Sigmoid colon (tissue), 7 donors: ENCODE data around the gene TNS1. TPM values are rescaled to one million over a fixed set of nuclear protein-coding genes. Genes with fewer than 3 reads are reported as not detected.

ENCODE experiments used
- DNase-seq: peaks from one replicate; pipeline ENCODE4 v3.0.0-alpha.2; 2019
- H3K27ac ChIP-seq, 4 donors: fragments of 200-600 bp; sonication (generic); one replicate each; pipeline ENCODE4 v1.5.1; 2016 to 2019; ENCODE audit warnings: mild to moderate bottlenecking in 1 of 4
- H3K27me3 ChIP-seq, 3 donors: fragments of 200-600 bp; sonication (generic); one replicate each; pipeline ENCODE4 v1.5.1; 2019; ENCODE audit warnings: mild to moderate bottlenecking in 1 of 3
- H3K36me3 ChIP-seq, 4 donors: fragments of 200-600 bp; sonication (generic); one replicate each; pipeline ENCODE4 v1.5.1; 2016 to 2019
- H3K4me1 ChIP-seq, 4 donors: fragments of 200-600 bp; sonication (generic); one replicate each; pipeline ENCODE4 v1.5.1; 2017 to 2019
- H3K4me3 ChIP-seq, 4 donors: fragments of 200-600 bp; sonication (generic); one replicate each; pipeline ENCODE4 v1.5.1; 2017 to 2019; ENCODE audit warnings: mild to moderate bottlenecking in 2 of 4, moderate library complexity in 1 of 4
- H3K9me3 ChIP-seq, 4 donors: fragments of 200-600 bp in 3 of 4; sonication (generic) in 3 of 4; one replicate each; pipeline versions ENCODE4 v1.5.1 to v1.6.1; 2013 to 2019
- EP300 ChIP-seq, 4 donors: sonication (generic); formaldehyde crosslinking; IDR thresholded peaks; one replicate each; pipeline ENCODE4 v1.6.1; 2017; ENCODE audit warnings: antibody characterized with exemption in 4 of 4
- POLR2A ChIP-seq, 2 donors: fragments of 450-650 bp; IDR thresholded peaks; one replicate each; pipeline ENCODE4 v1.6.1; 2016; ENCODE audit warnings: antibody characterized with exemption in 2 of 2, mild to moderate bottlenecking in 2 of 2, moderate library complexity in 2 of 2
- POLR2AphosphoS5 ChIP-seq, 4 donors: sonication (generic); formaldehyde crosslinking; IDR thresholded peaks; one replicate each; pipeline ENCODE4 v1.6.1; 2017; ENCODE audit warnings: antibody characterized with exemption in 4 of 4
- WGBS, 2 donors: extraction: QIAGEN DNeasy Blood & Tissue Kit; methylation state at CpG; one replicate each; pipeline ENCODE4 v1.1.7; 2013; 5-methylcytosine and 5-hydroxymethylcytosine counted together
- intact Hi-C: fragments of 100-400 bp; cut with DNase I; formaldehyde crosslinking; loops from one replicate; pipeline ENCODE4 v1.15.1; 2023
- polyA plus RNA-seq, 3 donors: library from polyadenylated mRNA; stranded (reverse); fragments of 200-250 nt; gene quantifications; one replicate each; pipeline ENCODE4 v1.2.3, GENCODE V29; 2013
- total RNA-seq, 4 donors: library from RNA; depleted of rRNA; stranded (reverse); fragments of >200 nt; gene quantifications; one replicate each; pipeline ENCODE4 v1.1.0, GENCODE V29; 2016
- TF ChIP-seq, protein P1 (sequence below), 4 experiments: fragments of 450-650 bp in 3 of 4; fragments of 200-600 bp in 1 of 4; IDR thresholded peaks; one replicate each; pipeline ENCODE4 v1.5.1; 2016 to 2019; ENCODE audit warnings: antibody characterized with exemption in 4 of 4, mild to moderate bottlenecking in 3 of 4, moderate library complexity in 2 of 4
- donor health status: healthy with polysubstance abuse.
- donor health status: Bipolar disorder and iron deficiency.
- donor health status: healthy.

Gene TNS1
- total and polyA plus RNA-seq, 7 donors, result 3.7 to 1,607 (median 444) TPM

DNA sequence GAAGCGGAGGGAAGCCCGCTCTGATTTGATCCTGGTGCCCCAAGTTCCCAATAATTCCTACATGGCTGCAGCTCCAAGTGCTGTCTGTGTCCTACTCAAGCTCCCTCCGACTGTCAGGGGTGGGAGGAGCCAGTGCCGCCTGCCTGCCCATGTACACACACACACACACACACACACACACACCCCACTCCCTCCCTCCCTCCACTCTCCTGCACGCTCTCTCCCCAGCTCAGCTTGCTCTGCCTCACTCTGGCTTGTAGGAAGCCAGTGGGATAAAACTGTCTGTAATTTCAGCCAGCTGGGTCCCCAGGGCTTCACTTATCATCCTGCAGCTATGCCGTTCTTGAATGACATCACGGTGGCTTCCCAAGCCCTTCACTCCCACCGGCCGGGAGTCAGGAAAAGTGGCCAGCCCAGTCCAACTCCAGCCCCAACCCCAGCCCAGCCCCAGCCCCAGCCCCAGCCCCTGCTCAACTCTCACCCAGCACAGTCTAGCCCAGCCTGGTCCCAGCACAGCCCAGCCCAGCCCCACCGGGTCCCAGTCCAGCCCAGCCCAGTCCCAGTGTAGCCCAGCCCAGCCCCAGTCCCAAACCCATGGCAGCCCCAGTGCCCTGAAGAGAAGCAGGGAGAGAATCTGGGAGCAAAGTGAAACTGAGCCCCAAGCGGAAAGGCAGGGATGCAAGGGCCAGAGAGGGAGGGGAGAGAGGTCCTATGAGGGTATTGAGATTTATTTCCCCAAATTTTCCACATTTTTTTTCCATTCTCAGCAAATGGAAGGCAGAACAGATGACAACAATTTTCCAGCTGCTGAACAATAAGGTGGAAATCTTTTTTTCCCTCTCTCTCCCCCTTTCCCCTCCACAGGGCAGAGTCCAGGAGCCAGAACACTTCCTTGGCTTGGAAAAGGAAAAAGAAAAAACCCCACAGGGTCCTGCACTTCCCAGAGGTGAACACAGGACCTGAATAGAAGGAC is 144.0 kb downstream of the TNS1 start:
- intact Hi-C loops, result no loop called here
- TF ChIP-seq EP300 (IDR thresholded peaks at IDR 0.05) (no peak), POLR2A (IDR thresholded peaks at IDR 0.05) (peak in 1 of 2 donors; percentile 24), POLR2AphosphoS5 (IDR thresholded peaks at IDR 0.05) (peak; percentile 14 to 79 (median 66))
- TF ChIP-seq, protein P1, sequence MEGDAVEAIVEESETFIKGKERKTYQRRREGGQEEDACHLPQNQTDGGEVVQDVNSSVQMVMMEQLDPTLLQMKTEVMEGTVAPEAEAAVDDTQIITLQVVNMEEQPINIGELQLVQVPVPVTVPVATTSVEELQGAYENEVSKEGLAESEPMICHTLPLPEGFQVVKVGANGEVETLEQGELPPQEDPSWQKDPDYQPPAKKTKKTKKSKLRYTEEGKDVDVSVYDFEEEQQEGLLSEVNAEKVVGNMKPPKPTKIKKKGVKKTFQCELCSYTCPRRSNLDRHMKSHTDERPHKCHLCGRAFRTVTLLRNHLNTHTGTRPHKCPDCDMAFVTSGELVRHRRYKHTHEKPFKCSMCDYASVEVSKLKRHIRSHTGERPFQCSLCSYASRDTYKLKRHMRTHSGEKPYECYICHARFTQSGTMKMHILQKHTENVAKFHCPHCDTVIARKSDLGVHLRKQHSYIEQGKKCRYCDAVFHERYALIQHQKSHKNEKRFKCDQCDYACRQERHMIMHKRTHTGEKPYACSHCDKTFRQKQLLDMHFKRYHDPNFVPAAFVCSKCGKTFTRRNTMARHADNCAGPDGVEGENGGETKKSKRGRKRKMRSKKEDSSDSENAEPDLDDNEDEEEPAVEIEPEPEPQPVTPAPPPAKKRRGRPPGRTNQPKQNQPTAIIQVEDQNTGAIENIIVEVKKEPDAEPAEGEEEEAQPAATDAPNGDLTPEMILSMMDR (IDR thresholded peaks at IDR 0.05), result no peak
- DNase-seq, result peak; percentile 94
- Histone ChIP-seq H3K27me3 (no peaks in the 10 kb centered on the region), H3K4me1 (peaks cover 0 to 100% (median 100%) of the 10 kb centered on the region in 4 donors), H3K27ac (peak overlapping the region; percentile 83 to 98 (median 92)), H3K4me3 (peak overlapping the region; percentile 21 to 38 (median 35)), H3K36me3 (peaks cover 37 to 87% (median 59%) of the 10 kb centered on the region in 4 donors), H3K9me3 (no peaks in the 10 kb centered on the region)
- 34 to 42% methylated on average over 11 of the region's 11 CpGs for WGBS, 2 donors

DNA sequence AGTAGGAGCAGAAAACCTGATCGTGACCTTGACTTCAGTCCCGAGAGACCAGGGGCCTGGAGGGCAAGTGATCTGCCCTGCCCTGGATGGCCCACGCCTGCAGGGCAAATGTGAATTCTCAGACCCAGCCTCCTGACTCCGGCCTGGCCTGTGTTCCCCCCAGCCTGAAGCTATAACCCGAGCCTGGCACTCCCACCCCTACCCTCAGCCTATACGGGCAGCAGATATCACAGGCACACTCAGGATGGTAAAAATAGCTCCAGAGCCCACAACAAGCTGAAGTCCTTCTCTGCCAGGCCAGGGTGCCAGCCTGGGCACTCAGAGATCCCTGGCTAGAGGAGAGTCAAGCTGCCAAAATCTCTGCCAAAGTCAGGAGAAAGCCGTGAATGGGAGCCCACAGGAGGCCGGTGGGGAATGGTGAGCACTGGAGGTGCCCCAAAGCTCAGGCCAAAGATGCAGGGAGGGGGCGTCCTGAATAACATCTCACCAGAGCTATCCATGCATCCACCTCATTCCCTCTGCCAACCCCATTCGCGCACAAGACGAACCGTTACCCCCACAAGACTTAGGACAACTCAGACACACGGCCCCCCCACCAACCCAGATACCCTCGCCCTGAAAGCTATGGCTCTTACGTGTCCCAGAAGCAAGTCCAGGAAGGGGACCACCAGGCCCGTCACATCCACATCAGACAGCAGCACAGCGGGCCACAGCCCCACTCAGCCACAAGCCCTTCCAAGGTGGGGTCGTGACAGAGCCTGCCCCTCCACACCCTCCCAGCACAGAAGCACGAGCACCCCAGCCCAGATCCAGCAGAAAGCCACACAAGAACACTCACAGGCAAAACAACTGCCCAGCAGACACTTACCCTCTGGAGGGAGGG is 144.9 kb downstream of the TNS1 start:
- H3K36me3 ChIP-seq, result peaks cover 35 to 87% (median 56%) of the 10 kb centered on the region in 4 donors
- intact Hi-C loops, result no loop called here
- no peaks in the 10 kb centered on the region for H3K27me3 ChIP-seq
- DNase-seq, result peak; percentile 91
- no peaks in the 10 kb centered on the region for H3K9me3 ChIP-seq
- peak overlapping the region; percentile 83 to 98 (median 92) for H3K27ac ChIP-seq
- H3K4me1 ChIP-seq, result peaks cover 0 to 100% (median 100%) of the 10 kb centered on the region in 4 donors
- peak overlapping the region; percentile 21 to 38 (median 35) for H3K4me3 ChIP-seq
- no peak for TF ChIP-seq EP300 (IDR thresholded peaks at IDR 0.05)
- TF ChIP-seq POLR2AphosphoS5 (IDR thresholded peaks at IDR 0.05), result peak; percentile 7 to 59 (median 38)
- WGBS, 2 donors, result 82 to 87% methylated on average over 20 of the region's 20 CpGs

DNA sequence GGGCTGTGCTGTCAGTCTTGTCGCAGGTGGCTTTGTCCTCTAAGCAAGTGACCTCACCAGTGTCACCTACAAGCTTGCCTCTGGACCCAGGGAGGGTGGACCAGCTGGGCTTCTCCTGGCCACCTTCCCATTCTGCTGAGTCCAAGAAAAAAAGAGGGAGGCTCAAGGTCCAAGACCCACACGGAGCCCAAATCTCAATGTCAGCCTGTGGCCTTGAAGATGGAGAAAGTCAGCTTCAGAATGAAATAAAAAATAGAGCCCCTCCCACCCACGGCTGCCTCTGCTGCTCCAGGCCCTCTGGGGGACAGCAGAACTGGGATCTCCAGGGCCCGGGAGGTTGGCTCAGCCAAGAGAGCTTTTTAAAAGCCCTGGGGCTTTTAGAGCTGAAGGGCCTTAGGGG is 145.9 kb downstream of the TNS1 start:
- Histone ChIP-seq H3K9me3 (no peaks in the 10 kb centered on the region), H3K4me1 (peaks cover 0 to 100% (median 100%) of the 10 kb centered on the region in 4 donors), H3K4me3 (peak overlapping the region in 3 of 4 donors; percentile 33 to 38 (median 37)), H3K36me3 (peaks cover 28 to 87% (median 52%) of the 10 kb centered on the region in 4 donors), H3K27me3 (no peaks in the 10 kb centered on the region), H3K27ac (peak overlapping the region; percentile 83 to 98 (median 92))
- 65 to 70% methylated on average over 4 of the region's 4 CpGs for WGBS, 2 donors
- intact Hi-C loops, result no loop called here
- DNase-seq, result peak; percentile 70
- TF ChIP-seq, protein P1 (IDR thresholded peaks at IDR 0.05), result no peak
- TF ChIP-seq POLR2AphosphoS5 (IDR thresholded peaks at IDR 0.05) (peak in 1 of 4 donors; percentile 24), POLR2A (IDR thresholded peaks at IDR 0.05) (no peak)

DNA sequence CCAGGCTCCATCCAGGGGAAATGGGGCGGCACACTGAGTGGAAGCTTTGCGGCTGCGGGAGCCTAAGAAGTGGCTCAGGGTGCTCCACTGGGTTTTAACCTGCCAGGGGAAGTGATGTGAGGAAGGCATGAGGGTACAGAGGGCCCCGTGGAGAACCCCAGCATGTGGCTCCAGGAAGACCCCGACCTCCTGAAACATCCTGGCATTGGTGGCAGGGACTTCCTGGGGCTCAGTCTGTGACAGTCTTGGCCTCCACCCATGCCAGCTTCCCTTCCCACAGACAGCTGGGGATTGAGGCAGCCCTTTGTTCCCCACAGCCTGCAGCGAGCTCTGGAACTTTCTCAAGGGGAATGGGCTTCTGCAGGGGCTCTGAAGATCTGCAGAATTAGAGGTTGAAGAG is 146.6 kb downstream of the TNS1 start:
- Histone ChIP-seq H3K27me3 (no peaks in the 10 kb centered on the region), H3K36me3 (peaks cover 22 to 80% (median 46%) of the 10 kb centered on the region in 4 donors), H3K27ac (peak overlapping the region; percentile 83 to 98 (median 92)), H3K4me1 (peaks cover 0 to 100% (median 100%) of the 10 kb centered on the region in 4 donors), H3K4me3 (no peak overlapping the region), H3K9me3 (no peaks in the 10 kb centered on the region)
- intact Hi-C loops, result no loop called here
- DNase-seq, result peak; percentile 65
- TF ChIP-seq EP300 (IDR thresholded peaks at IDR 0.05), result no peak
- TF ChIP-seq POLR2AphosphoS5 (IDR thresholded peaks at IDR 0.05), result no peak
- TF ChIP-seq POLR2A (IDR thresholded peaks at IDR 0.05), result no peak
- TF ChIP-seq, protein P1 (IDR thresholded peaks at IDR 0.05), result no peak
- WGBS, 2 donors, result 83 to 87% methylated on average over 6 of the region's 6 CpGs
